CD8-positive, alpha-beta memory T cell (primary cell): ENCODE results near the gene INPP5J. TPM values are rescaled to one million over a fixed set of nuclear protein-coding genes. Genes with fewer than 3 reads are reported as not detected.
"Not testable (repeated sequence)": the region's sequence is repeated elsewhere in the genome, so short reads cannot be mapped to it uniquely, and the experiment has no call there.

Source experiments
- CTCF ChIA-PET: fragments of 350-600 bp; sonication (Branson Sonifier 250); formaldehyde crosslinking; loops from one replicate; lab custom pipeline; 2021; ENCODE audit warnings: antibody characterized with exemption; lab: Charles Lee
- POLR2A ChIA-PET: fragments of 350-600 bp; sonication (Branson Sonifier 250); formaldehyde crosslinking; loops from one replicate; lab custom pipeline; 2021; ENCODE audit warnings: antibody characterized with exemption; lab: Charles Lee
- DNase-seq, 5 donors: peaks; one replicate each; pipeline versions ENCODE4 v3.0.0 to v3.0.0-alpha.2; 2020 to 2022; ENCODE audit warnings: mixed read lengths in 1 of 5
- H3K27ac ChIP-seq: one replicate; pipeline ENCODE4 v1.7.0; 2013; ENCODE audit warnings: low read depth, mild to moderate bottlenecking, low read length, moderate library complexity
- H3K27me3 ChIP-seq: 2 replicates; pipeline ENCODE4 v1.7.0; 2013; ENCODE audit warnings: low read length, mild to moderate bottlenecking; ENCODE audit not compliant: insufficient read depth, poor library complexity, severe bottlenecking
- H3K36me3 ChIP-seq: 2 replicates; pipeline ENCODE4 v1.7.0; 2013; ENCODE audit warnings: mild to moderate bottlenecking, low read length, moderate library complexity; ENCODE audit not compliant: insufficient read depth
- H3K4me1 ChIP-seq: 2 replicates; pipeline ENCODE4 v1.7.0; 2013; ENCODE audit warnings: mild to moderate bottlenecking, low read length, moderate library complexity; ENCODE audit not compliant: insufficient read depth
- H3K4me3 ChIP-seq: 2 replicates; pipeline ENCODE4 v1.7.0; 2013; ENCODE audit warnings: mild to moderate bottlenecking, low read length
- H3K9me3 ChIP-seq: 2 replicates; pipeline ENCODE4 v1.7.0; 2013; ENCODE audit warnings: mild to moderate bottlenecking, low read length
- H3K27ac Mint-ChIP-seq, 8 donors: one replicate each; pipeline ENCODE4 v1.8.0; 2020 to 2021; ENCODE audit warnings: mixed read lengths in 8 of 8, mild to moderate bottlenecking in 6 of 8, inconsistent platforms in 3 of 8, moderate library complexity in 3 of 8
- H3K27me3 Mint-ChIP-seq, 2 donors: one replicate each; pipeline ENCODE4 v1.8.0; 2020 to 2021; ENCODE audit warnings: mixed read lengths in 2 of 2, mild to moderate bottlenecking in 1 of 2, moderate library complexity in 1 of 2
- H3K36me3 Mint-ChIP-seq, 3 donors: one replicate each; pipeline ENCODE4 v1.8.0; 2020 to 2021; ENCODE audit warnings: mixed read lengths in 3 of 3, inconsistent platforms in 1 of 3, mild to moderate bottlenecking in 1 of 3
- H3K4me1 Mint-ChIP-seq, 3 donors: one replicate each; pipeline ENCODE4 v1.8.0; 2020 to 2021; ENCODE audit warnings: mixed read lengths in 3 of 3, inconsistent platforms in 1 of 3, mild to moderate bottlenecking in 1 of 3
- H3K4me3 Mint-ChIP-seq, 7 donors: one replicate each; pipeline ENCODE4 v1.8.0; 2020 to 2021; ENCODE audit warnings: mixed read lengths in 7 of 7, mild to moderate bottlenecking in 6 of 7, moderate library complexity in 4 of 7, inconsistent platforms in 2 of 7
- H3K9me3 Mint-ChIP-seq, 5 donors: one replicate each; pipeline ENCODE4 v1.8.0; 2020 to 2022; ENCODE audit warnings: mixed read lengths in 5 of 5, mild to moderate bottlenecking in 3 of 5, moderate library complexity in 2 of 5, inconsistent platforms in 1 of 5
- polyA plus RNA-seq: library from polyadenylated mRNA; unstranded; fragments of 300-500 nt; fragmentation: Illumina TruSeq; gene quantifications from one replicate; pipeline ENCODE4 v1.2.3, GENCODE V29; 2021
- total RNA-seq, 2 experiments: library from RNA; stranded (reverse); gene quantifications; one replicate each; pipeline ENCODE4 v1.2.3, GENCODE V29; 2021

The INPP5J gene
- total and polyA plus RNA-seq, 3 experiments from 2014 or later, result 0.22 TPM; not detected in 2

DNA sequence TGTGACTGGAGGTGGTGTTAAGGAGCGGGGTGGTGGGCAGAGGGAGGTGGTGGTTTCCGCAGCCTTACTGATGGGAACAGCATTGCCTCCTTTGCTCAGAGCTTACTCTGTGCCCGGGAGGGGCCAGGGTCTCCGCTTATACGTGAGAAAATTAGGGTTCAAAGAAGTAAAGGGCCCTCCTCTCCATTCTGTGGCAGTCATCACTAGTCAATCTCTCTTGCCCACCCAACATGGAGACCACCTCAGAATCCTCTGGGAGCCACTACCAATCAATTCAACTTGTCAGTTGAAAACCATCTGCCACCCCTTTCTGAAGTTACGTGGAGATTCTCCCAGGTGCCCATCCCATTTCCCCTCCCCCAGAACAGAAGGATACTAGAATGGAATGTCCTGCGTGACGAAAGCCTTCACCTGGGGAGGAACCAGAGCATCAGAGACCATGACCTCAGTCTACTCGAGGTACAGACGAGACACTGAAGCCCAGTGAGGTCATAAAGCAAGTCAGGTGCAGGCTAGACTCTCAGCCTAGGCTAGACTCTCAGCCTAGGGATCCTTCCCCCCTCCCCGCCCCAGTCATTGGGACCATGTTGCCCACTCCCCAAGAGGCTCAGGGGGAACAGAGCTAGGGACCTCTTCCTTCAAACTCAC lies 17.4 kb upstream of the INPP5J start:
- Mint-ChIP-seq H3K4me1 (peaks cover 22 to 32% (median 29%) of the 10 kb centered on the region in 3 donors), H3K27ac (peak overlapping the region in 6 of 8 donors; percentile 12 to 87 (median 76)), H3K4me3 (peak overlapping the region; percentile 84 to 96 (median 94)), H3K9me3 (no peaks in the 10 kb centered on the region), H3K27me3 (no peaks in the 10 kb centered on the region), H3K36me3 (peaks cover 0 to 9% (median 0%) of the 10 kb centered on the region in 3 donors)
- no peaks in the 10 kb centered on the region for H3K36me3 ChIP-seq
- H3K27ac ChIP-seq, result no peak overlapping the region
- ChIA-PET CTCF (interaction anchor here (1.1 kb wide), 1 partner anchor 10 kb away, joined by 3 read pairs; no protein-coding TSS in a partner anchor), POLR2A (interaction anchor here (1.9 kb wide), 1 partner anchor 185 kb away, joined by 10 read pairs; no protein-coding TSS in a partner anchor)
- no peak for DNase-seq
- H3K9me3 ChIP-seq, result no peaks in the 10 kb centered on the region
- no peak overlapping the region for H3K4me3 ChIP-seq
- no peaks in the 10 kb centered on the region for H3K27me3 ChIP-seq
- peaks cover 19% of the 10 kb centered on the region for H3K4me1 ChIP-seq

DNA sequence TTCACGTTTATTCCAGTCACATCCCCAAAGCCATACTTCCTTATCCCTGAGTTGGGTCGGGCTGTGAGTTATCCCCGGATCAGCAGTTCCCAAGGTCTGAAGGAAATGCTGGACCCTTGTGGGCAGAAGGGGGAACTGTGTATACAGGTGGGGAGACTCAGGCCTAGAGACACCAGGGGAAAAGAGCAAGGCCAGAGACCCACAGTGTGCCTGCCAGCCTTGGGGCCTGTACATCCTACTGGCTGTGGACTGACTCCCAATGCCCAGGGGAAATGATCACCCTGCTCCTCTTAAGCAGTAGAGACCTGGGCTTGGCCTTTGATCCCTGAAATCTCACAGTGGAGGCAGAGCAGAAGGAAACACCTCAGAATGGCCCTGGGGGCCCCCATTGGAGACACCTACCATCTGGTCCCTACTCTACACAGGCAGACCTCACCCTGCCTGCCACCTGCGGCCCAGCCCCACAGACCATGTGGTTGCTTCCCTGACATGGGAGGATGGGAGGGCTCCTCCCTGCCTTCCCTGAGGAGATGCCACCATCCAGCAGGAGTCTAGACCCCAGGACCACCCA lies 16.7 kb upstream of the INPP5J start:
- Histone ChIP-seq H3K36me3 (no peaks in the 10 kb centered on the region), H3K27me3 (no peaks in the 10 kb centered on the region), H3K9me3 (no peaks in the 10 kb centered on the region), H3K4me3 (no peak overlapping the region), H3K27ac (no peak overlapping the region), H3K4me1 (peaks cover 19% of the 10 kb centered on the region)
- POLR2A ChIA-PET, result interaction anchor here (1.9 kb wide), 1 partner anchor 184 kb away, joined by 10 read pairs; no protein-coding TSS in a partner anchor
- CTCF ChIA-PET, result interaction anchor here (1.1 to 1.6 kb wide), 3 partner anchors 11 to 22 kb away, joined by 3 read pairs; no protein-coding TSS in a partner anchor
- H3K4me1 Mint-ChIP-seq, result peaks cover 22 to 32% (median 29%) of the 10 kb centered on the region in 3 donors
- DNase-seq, result no peak
- H3K4me3 Mint-ChIP-seq, result peak overlapping the region; percentile 84 to 96 (median 94)
- peak overlapping the region in 6 of 8 donors; percentile 72 to 87 (median 84) for H3K27ac Mint-ChIP-seq
- no peaks in the 10 kb centered on the region for H3K27me3 Mint-ChIP-seq
- peaks cover 0 to 9% (median 0%) of the 10 kb centered on the region in 3 donors for H3K36me3 Mint-ChIP-seq
- H3K9me3 Mint-ChIP-seq, result no peaks in the 10 kb centered on the region

DNA sequence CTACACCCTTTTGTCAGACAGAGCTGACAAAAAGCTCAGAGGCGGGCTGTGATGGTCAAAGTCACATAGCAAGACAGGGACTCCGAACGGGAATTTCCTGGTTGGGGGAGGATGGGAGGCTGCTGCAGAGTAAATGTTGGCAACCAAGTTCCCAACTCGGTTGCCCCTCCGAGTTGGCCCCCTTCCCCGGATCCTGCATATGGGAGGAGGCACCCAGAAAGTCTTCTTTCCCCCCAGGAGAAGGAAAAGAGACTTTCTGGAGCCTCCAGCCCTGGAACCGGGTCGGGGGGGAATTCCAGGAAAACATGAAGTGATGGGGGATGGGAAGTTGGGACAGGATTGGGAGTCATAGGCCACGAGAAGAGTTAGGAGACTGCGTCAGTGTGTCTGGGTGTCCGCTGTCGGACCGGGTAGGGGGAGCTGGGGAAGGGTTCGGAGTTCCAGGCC lies 16.0 kb upstream of the INPP5J start:
- Mint-ChIP-seq H3K36me3 (peaks cover 0 to 9% (median 0%) of the 10 kb centered on the region in 3 donors), H3K27ac (peak overlapping the region; percentile 61 to 95 (median 84)), H3K4me1 (peaks cover 22 to 32% (median 29%) of the 10 kb centered on the region in 3 donors), H3K4me3 (peak overlapping the region; percentile 84 to 96 (median 94)), H3K9me3 (no peaks in the 10 kb centered on the region), H3K27me3 (no peaks in the 10 kb centered on the region)
- Histone ChIP-seq H3K36me3 (no peaks in the 10 kb centered on the region), H3K27me3 (no peaks in the 10 kb centered on the region), H3K4me1 (peaks cover 19% of the 10 kb centered on the region), H3K27ac (peak overlapping the region; percentile 68), H3K4me3 (peak overlapping the region; percentile 92), H3K9me3 (no peaks in the 10 kb centered on the region)
- CTCF ChIA-PET, result interaction anchor here (1.2 to 2.8 kb wide), 4 partner anchors 21 to 472 kb away, joined by 3 to 9 read pairs (median 4); no protein-coding TSS in a partner anchor
- no peak for DNase-seq
- POLR2A ChIA-PET, result interaction anchor here (1.0 to 1.9 kb wide), 5 partner anchors 22 to 185 kb away, joined by 6 to 10 read pairs (median 8); partner anchors contain the start of genes MORC2, PIK3IP1, RNF185 and TUG1

DNA sequence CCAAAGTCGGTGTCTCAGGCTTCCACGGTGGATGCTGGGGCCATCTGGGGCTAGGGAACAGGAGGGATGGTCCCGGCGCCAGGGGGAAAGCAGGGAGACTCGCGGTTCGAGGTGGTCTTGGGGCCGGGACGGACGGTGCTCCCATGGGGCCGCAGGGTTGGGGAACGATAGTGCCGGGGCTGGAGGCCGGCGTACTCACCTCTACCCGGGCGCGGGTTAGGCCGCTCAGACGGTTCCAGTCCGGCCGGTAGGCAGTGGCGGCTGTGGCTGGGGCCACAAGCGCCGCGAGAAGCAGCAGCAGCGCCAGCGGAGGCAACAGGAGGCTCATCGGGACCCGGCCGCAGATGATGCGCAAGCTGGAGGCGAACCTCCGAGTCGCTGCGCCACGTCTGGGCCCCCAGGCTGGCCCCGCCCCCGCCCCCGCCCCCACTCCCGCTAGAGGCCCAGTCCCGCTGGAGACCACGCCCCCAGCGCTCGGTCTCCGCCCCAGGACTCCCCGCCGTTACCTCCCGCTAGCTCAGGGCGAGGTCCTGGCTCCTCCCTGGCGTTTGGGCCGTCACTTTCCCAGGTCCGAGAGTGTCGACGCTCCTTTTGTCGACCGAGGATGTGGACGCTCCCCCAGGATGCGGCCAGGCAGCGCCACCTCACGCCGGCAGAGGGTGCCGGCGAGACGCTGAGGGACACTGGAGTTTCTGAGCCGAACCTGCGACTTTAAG lies 15.4 kb upstream of the INPP5J start, which contains the start of gene SELENOM:
Gene SELENOM (minus strand): TSS at position 391 of the 716 bp plus-strand sequence. CDS start 63 bp downstream, at position 328.
- no peaks in the 10 kb centered on the region for H3K27me3 Mint-ChIP-seq
- H3K27me3 ChIP-seq, result no peaks in the 10 kb centered on the region
- H3K9me3 ChIP-seq, result no peaks in the 10 kb centered on the region
- peak within 1 kb of the TSS; percentile 72 to 95 (median 89) for H3K27ac Mint-ChIP-seq
- POLR2A ChIA-PET, result interaction anchor here (0.8 to 1.9 kb wide), 9 partner anchors 9 to 185 kb away, joined by 3 to 10 read pairs (median 7); partner anchors contain the start of genes MORC2, PIK3IP1, RNF185 and SMTN
- peak within 1 kb of the TSS; percentile 92 for H3K4me3 ChIP-seq
- H3K36me3 ChIP-seq, result no peaks in the 10 kb centered on the region
- peak within 1 kb of the TSS; percentile 84 to 96 (median 94) for H3K4me3 Mint-ChIP-seq
- peak within 1 kb of the TSS; percentile 68 for H3K27ac ChIP-seq
- H3K9me3 Mint-ChIP-seq, result no peaks in the 10 kb centered on the region
- peak; percentile 81 to 91 (median 85) for DNase-seq
- H3K4me1 ChIP-seq, result peaks cover 19% of the 10 kb centered on the region
- CTCF ChIA-PET, result interaction anchor here (0.5 to 2.8 kb wide), 16 partner anchors 8 to 560 kb away, joined by 3 to 9 read pairs (median 3); partner anchors contain the start of gene LIMK2
- peaks cover 0 to 9% (median 0%) of the 10 kb centered on the region in 3 donors for H3K36me3 Mint-ChIP-seq
- peaks cover 22 to 32% (median 29%) of the 10 kb centered on the region in 3 donors for H3K4me1 Mint-ChIP-seq

DNA sequence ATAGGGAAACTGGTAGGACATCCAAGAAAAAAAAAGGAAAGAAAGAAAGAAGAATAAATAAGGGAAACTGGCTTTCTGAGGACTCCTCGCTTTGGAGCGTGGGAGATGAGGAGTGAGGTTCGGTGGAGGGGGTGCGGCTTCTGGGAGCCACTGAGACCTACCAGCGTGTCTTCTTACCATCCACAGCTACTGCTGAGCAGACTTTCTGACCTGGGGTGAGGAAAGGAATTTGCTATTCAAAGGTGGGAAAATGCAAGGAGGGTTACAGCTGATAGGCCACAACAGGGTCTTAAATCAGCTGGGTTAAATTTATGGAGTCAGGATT lies 14.9 kb upstream of the INPP5J start:
- peaks cover 22 to 32% (median 29%) of the 10 kb centered on the region in 3 donors for H3K4me1 Mint-ChIP-seq
- CTCF ChIA-PET, result interaction anchor here (0.5 to 2.8 kb wide), 14 partner anchors 9 to 559 kb away, joined by 3 to 9 read pairs (median 3); partner anchors contain the start of genes LIMK2 and SLC35E4
- no peaks in the 10 kb centered on the region for H3K9me3 Mint-ChIP-seq

DNA sequence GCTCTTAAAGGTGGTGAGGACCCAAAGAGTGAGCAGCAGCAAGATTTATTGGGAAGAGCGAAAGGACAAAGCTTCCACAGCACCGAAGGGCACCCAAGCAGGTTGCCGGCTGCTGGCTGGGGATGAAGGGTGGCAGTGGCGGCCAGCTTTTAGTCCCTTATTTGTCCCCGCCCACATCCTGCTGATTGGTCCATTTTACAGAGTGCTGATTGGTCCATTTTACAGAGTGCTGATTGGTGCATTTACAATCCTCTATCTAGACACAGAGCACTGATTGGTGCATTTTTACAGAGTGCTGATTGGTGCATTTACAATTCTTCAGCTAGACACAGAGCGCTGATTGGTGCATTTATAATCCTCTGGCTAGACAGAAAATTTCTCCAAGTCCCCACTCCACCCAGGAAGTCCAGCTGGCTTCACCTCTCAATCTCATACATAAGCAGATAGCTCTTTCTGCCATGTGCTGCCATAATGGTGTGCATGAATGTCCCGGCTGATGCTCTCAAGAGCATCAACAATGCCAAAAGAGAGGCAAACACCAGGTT lies 10.1 kb upstream of the INPP5J start:
- H3K4me1 Mint-ChIP-seq, H3K27ac ChIP-seq, H3K27ac Mint-ChIP-seq, H3K36me3 Mint-ChIP-seq, H3K4me3 ChIP-seq, H3K36me3 ChIP-seq, CTCF ChIA-PET, H3K27me3 ChIP-seq, H3K4me3 Mint-ChIP-seq, H3K9me3 Mint-ChIP-seq, DNase-seq, H3K4me1 ChIP-seq, POLR2A ChIA-PET, H3K9me3 ChIP-seq, H3K27me3 Mint-ChIP-seq: not testable (repeated sequence)

More for the DNA sequence above, 14.9 kb upstream of the INPP5J start:
- no peaks in the 10 kb centered on the region for H3K9me3 ChIP-seq
- H3K36me3 ChIP-seq, result no peaks in the 10 kb centered on the region
- peak overlapping the region; percentile 72 to 95 (median 88) for H3K27ac Mint-ChIP-seq
- H3K27ac ChIP-seq, result peak overlapping the region; percentile 53
- H3K27me3 ChIP-seq, result no peaks in the 10 kb centered on the region
- no peak for DNase-seq
- POLR2A ChIA-PET, result interaction anchor here (0.8 to 1.9 kb wide), 8 partner anchors 8 to 186 kb away, joined by 3 to 9 read pairs (median 6); partner anchors contain the start of genes MORC2, PIK3IP1, RNF185 and SMTN
- no peaks in the 10 kb centered on the region for H3K27me3 Mint-ChIP-seq
- peaks cover 0 to 9% (median 0%) of the 10 kb centered on the region in 3 donors for H3K36me3 Mint-ChIP-seq
- H3K4me1 ChIP-seq, result peaks cover 19% of the 10 kb centered on the region
- H3K4me3 Mint-ChIP-seq, result peak overlapping the region; percentile 84 to 96 (median 94)
- peak overlapping the region; percentile 85 for H3K4me3 ChIP-seq
